HG02678 (cell line): ENCODE data around the gene SURF2.
A peak's percentile ranks its signal among the peaks of the same experiment; 100 is the strongest.
"Not testable (repeated sequence)": the region's sequence is repeated elsewhere in the genome, so short reads cannot be mapped to it uniquely, and the experiment has no call there.

Source experiments
- ATAC-seq: cut with Tn5 transposase; IDR thresholded peaks from one replicate; pipeline ENCODE4 v1.9.1; 2021; ENCODE audit warnings: mild to moderate bottlenecking, moderate library complexity; ENCODE audit not compliant: unreplicated experiment

Gene SURF2

GRCh38 chr9:133356391-133357091, at the start of gene SURF2, which contains the start of gene SURF1:
Gene SURF2, plus strand, starts transcription at chr9:133356550. Its CDS starts 43 bp downstream, at chr9:133356593.
Gene SURF1, minus strand, starts transcription at chr9:133356487. Its CDS starts 34 bp downstream, at chr9:133356453.
- ATAC-seq: peak; percentile 71

GRCh38 chr9:133307301-133307700, 49.0 kb upstream of the SURF2 start:
- no peak for ATAC-seq

GRCh38 chr9:133309608-133310007, 46.7 kb upstream of the SURF2 start:
- ATAC-seq: no peak

GRCh38 chr9:133315997-133316396, 40.4 kb upstream of the SURF2 start:
- ATAC-seq: no peak

- not testable (repeated sequence) for ATAC-seq
Measured at GRCh38 chr9:133317551-133317950, 38.8 kb upstream of the SURF2 start.

GRCh38 chr9:133320421-133320881, 35.9 kb upstream of the SURF2 start:
- ATAC-seq: no peak

- ATAC-seq: no peak
Measured at GRCh38 chr9:133321411-133321935, 34.9 kb upstream of the SURF2 start.

GRCh38 chr9:133322701-133323100, 33.6 kb upstream of the SURF2 start:
- no peak for ATAC-seq

GRCh38 chr9:133323211-133323610, 33.1 kb upstream of the SURF2 start:
- no peak for ATAC-seq

GRCh38 chr9:133323991-133324703, 32.2 kb upstream of the SURF2 start:
- no peak for ATAC-seq

GRCh38 chr9:133327021-133327420, 29.3 kb upstream of the SURF2 start:
- ATAC-seq: not testable (repeated sequence)

GRCh38 chr9:133327834-133328484, 28.4 kb upstream of the SURF2 start:
- ATAC-seq: no peak

- ATAC-seq: not testable (repeated sequence)
Measured at GRCh38 chr9:133329306-133330156, 26.8 kb upstream of the SURF2 start.

GRCh38 chr9:133331221-133331620, 25.1 kb upstream of the SURF2 start:
- no peak for ATAC-seq

- ATAC-seq: no peak
Measured at GRCh38 chr9:133331641-133332380, 24.5 kb upstream of the SURF2 start.

GRCh38 chr9:133332381-133332730, 24.0 kb upstream of the SURF2 start:
- ATAC-seq: no peak

GRCh38 chr9:133333011-133333410, 23.3 kb upstream of the SURF2 start:
- ATAC-seq: no peak

GRCh38 chr9:133333566-133333965, 22.8 kb upstream of the SURF2 start:
- no peak for ATAC-seq

GRCh38 chr9:133334161-133334560, 22.2 kb upstream of the SURF2 start:
- no peak for ATAC-seq

GRCh38 chr9:133334888-133335287, 21.5 kb upstream of the SURF2 start:
- not testable (repeated sequence) for ATAC-seq
